ENCODE results near the gene ARL15.

The ARL15 gene

GRCh38 chr5:54220230-54221040, 89.9 kb downstream of the ARL15 start:
- TF ChIP-seq YY1 (IDR thresholded peaks at IDR 0.05; ENCODE audit: low read depth) (no peak), EGR1 (IDR thresholded peaks at IDR 0.05) (no peak), MAX (IDR thresholded peaks at IDR 0.05) (no peak), REST (IDR thresholded peaks at IDR 0.05; ENCODE audit: low read depth) (no peak), FOXM1 (IDR thresholded peaks at IDR 0.05; ENCODE audit: borderline replicate concordance, low read depth) (no peak), NFIC (IDR thresholded peaks at IDR 0.05) (no peak), ZBTB7A (IDR thresholded peaks at IDR 0.05; ENCODE audit: low read depth) (no peak), CREB1 (IDR thresholded peaks at IDR 0.05; ENCODE audit: low read depth) (no peak), USF1 (IDR thresholded peaks at IDR 0.05) (no peak), TEAD4 (IDR thresholded peaks at IDR 0.05) (no peak), TCF12 (IDR thresholded peaks at IDR 0.05; ENCODE audit: low read depth) (no peak), TAF1 (IDR thresholded peaks at IDR 0.05; ENCODE audit: low read depth) (no peak), CEBPB (IDR thresholded peaks at IDR 0.05) (no peak), EP300 (IDR thresholded peaks at IDR 0.05; ENCODE audit: borderline replicate concordance) (no peak), RAD21 (IDR thresholded peaks at IDR 0.05; ENCODE audit: low read depth) (no peak)

- TF ChIP-seq TAF1 (IDR thresholded peaks at IDR 0.05; ENCODE audit: low read depth) (no peak), YY1 (IDR thresholded peaks at IDR 0.05; ENCODE audit: low read depth) (no peak), RAD21 (IDR thresholded peaks at IDR 0.05; ENCODE audit: low read depth) (peak; percentile 74)
These were observed 92.4 kb downstream of the ARL15 start for GRCh38 chr5:54217826-54218503.

GRCh38 chr5:54215233-54215736, 95.1 kb downstream of the ARL15 start:
- no peak for TF ChIP-seq USF1 (IDR thresholded peaks at IDR 0.05)
- TF ChIP-seq CREB1 (IDR thresholded peaks at IDR 0.05; ENCODE audit: low read depth): no peak

- no peak for TF ChIP-seq YY1 (IDR thresholded peaks at IDR 0.05; ENCODE audit: low read depth)
- no peak for TF ChIP-seq CEBPB (IDR thresholded peaks at IDR 0.05)
These were observed 95.7 kb downstream of the ARL15 start for GRCh38 chr5:54214722-54215121.

- TF ChIP-seq ZBTB7A (IDR thresholded peaks at IDR 0.05; ENCODE audit: low read depth): no peak
- no peak for TF ChIP-seq EP300 (IDR thresholded peaks at IDR 0.05; ENCODE audit: borderline replicate concordance)
- no peak for TF ChIP-seq USF1 (IDR thresholded peaks at IDR 0.05)
- no peak for TF ChIP-seq CEBPB (IDR thresholded peaks at IDR 0.05)
- TF ChIP-seq RAD21 (IDR thresholded peaks at IDR 0.05; ENCODE audit: low read depth): no peak
- no peak for TF ChIP-seq CREB1 (IDR thresholded peaks at IDR 0.05; ENCODE audit: low read depth)
- no peak for TF ChIP-seq YY1 (IDR thresholded peaks at IDR 0.05; ENCODE audit: low read depth)
- TF ChIP-seq NFIC (IDR thresholded peaks at IDR 0.05): no peak
- TF ChIP-seq FOXM1 (IDR thresholded peaks at IDR 0.05; ENCODE audit: borderline replicate concordance, low read depth): no peak
These were observed 98.0 kb downstream of the ARL15 start for GRCh38 chr5:54212331-54212730.

GRCh38 chr5:54211912-54212311, 98.5 kb downstream of the ARL15 start:
- TF ChIP-seq MAX (IDR thresholded peaks at IDR 0.05): no peak
- TF ChIP-seq USF1 (IDR thresholded peaks at IDR 0.05): no peak
- TF ChIP-seq NFIC (IDR thresholded peaks at IDR 0.05): no peak
- no peak for TF ChIP-seq REST (IDR thresholded peaks at IDR 0.05; ENCODE audit: low read depth)
- TF ChIP-seq EGR1 (IDR thresholded peaks at IDR 0.05): no peak
- no peak for TF ChIP-seq TCF12 (IDR thresholded peaks at IDR 0.05; ENCODE audit: low read depth)
- no peak for TF ChIP-seq ZBTB7A (IDR thresholded peaks at IDR 0.05; ENCODE audit: low read depth)

All from Ishikawa (cell line).